ENCODE data around the gene FBN1.

The FBN1 gene

DNA sequence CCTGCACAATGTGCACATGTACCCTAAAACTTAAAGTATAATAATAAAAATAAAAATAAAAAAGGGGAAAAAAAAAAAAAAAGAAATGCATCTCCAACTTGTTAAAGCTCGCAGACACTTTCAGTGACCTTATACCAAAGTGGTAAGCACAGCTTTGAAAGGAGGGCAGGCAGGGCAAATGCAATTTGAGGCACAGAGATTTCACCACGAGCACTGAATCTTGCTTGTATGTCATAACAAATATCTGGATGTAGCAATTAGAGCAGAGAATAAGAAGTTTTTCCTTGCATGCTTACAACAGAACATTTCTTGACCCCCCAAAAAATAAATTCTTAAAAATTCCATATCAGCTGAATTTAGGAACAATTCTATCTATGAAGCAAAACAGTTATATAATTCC is 66.5 kb downstream of the FBN1 start:
- no peak for DNase-seq

DNA sequence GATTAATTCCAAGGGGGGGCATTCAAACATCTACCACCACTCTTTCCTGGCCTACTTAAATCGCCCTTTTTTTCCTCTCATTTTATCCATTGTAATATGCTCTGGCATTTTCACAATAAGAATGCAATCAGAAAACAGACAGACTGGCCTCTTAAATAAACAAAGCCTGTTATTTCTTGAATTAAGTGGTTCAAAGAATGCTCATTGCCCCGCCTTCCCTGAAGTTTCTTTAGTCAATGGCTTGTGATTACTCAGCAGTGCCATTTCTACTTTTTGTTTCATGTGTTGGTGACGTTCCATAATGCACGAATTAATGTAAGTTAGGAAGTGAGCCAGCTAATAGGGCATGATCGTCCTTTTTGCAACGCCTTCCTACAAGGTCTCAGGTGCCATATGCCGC is 68.0 kb downstream of the FBN1 start:
- no peak for DNase-seq

DNA sequence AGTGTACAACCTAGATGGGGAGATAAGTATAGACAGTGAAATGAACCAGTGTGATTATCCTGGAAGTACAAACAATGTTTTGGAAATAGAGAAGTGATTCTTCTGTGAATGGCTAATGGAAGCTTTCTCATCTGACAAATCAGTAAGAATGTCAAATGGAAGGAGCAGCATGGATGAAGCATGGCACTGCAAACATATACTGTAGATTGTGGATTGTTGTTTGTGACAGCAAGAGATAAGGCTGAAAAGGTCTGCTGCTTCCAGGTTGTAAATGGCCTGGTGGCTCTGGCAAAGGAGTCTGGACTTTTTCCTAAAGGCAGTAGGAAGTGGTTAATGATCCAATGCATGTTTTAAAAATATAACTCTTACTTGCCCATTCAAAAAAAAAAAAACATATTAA is 71.3 kb downstream of the FBN1 start:
- DNase-seq, result no peak

GRCh38 chr15:48573780-48574179 is 71.7 kb downstream of the FBN1 start:
- no peak for DNase-seq

- no peak for DNase-seq
These were observed 72.7 kb downstream of the FBN1 start for GRCh38 chr15:48572823-48573222.

DNA sequence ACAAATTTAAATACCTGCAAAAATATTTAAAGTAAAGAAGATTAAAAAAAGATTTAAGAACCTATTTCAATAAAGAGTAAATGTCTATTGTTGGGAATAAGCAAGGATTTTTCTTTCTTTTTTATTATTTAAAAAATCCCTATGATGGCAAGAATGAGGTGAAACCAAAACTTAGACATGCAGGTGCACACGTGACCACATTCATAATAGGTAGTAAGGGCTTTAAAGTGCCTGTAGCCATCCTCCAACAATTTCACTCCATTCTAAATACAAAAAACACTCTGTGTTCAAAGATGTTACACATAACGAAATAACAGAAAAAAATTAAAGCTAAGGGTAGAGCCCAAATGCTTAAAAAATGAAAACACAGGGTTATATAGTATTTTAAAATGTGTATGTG is 74.0 kb downstream of the FBN1 start:
- DNase-seq, result no peak

DNA sequence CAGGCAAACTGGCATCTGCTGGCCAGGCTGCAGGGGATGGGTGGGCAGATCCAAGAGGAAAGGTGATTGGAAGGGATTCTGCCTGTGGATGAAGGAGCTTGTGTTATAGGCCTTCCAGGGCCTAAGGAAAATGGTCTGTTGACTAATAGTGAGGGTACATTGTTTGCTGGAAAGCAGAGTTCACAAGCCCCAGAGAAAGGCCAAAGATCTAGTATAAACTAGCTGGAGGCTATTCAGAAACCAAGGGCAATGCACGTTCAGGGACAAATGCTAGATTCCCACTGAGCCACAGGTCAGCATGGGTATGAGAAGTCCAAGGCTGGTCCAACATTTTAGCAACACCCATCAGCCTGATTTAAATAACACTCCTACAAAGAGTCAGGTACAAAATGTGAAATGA is 74.7 kb downstream of the FBN1 start:
- DNase-seq, result no peak

DNA sequence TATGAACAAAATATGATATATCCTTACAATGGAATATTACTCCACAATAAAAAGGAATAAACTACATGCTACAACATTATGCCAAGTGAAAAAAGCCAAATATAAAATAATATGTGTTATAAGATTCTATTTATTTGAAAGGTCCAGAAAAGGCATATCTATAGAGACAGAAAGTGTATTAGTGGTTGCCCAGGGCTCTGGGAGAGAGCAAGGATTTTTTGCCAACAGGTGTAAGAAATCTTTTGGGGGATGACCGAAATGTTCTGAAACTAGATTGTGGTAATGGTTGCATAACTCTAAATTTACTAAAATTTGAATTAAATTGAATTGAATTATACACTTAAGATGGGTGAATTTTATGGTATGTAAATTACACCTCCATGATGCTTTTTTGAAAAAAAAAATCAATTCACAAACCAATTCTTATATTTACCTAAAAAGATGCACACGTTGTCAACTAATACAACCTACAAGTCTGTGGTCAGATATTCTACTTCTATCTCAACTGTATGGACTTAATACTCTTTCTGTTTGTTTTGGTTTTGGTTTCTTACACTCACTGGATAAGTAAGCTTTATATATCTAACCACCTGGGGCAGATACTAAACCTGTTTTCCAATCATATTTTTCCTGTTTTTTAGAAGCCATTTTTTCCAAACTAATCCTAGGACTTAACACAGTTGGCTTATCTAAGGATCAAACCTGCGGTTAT is 75.8 kb downstream of the FBN1 start:
- no peak for DNase-seq

- DNase-seq, result no peak
These were observed 78.8 kb downstream of the FBN1 start for GRCh38 chr15:48566668-48567067.

DNA sequence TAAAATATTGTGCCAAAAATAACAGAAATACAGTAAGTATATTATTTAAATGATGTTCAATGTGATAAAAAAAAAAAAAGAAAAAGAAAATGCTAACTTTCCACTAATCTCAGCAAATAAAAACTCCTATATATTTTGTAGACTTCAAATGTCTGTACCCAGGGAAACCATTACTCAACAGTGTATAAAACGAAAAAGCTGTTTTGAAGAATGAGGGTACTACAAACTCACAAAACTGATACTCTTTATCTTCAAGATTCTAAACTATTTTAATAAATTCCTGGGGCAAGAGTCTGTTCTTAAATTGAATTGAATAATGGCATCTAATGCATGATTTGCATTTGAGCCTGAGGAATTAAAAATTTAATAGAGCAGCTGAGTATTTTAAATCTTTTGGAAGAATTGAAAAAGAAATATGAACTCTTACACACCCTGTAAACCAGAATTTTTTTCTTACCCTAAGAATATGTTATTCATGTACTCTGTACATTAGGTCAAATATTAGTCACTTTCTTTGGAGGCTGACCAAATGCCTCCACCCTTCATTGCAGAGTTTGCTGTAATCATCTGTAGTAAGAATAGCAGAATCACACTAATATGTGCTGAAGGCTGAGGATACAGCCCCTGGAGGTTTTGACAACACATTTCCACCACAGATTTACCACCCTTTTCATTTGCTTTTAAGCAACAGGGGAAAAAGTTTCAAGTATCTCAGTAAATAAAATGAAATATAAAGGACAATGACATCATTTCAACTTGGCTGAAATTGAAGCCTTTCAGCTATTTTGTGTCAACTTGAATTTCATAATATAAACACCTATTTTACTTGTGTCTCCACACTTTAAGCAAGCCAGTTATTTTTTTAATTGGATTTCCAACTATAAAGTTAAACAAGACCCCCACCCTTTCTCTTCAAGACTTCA is 79.7 kb downstream of the FBN1 start:
- DNase-seq, result no peak

DNA sequence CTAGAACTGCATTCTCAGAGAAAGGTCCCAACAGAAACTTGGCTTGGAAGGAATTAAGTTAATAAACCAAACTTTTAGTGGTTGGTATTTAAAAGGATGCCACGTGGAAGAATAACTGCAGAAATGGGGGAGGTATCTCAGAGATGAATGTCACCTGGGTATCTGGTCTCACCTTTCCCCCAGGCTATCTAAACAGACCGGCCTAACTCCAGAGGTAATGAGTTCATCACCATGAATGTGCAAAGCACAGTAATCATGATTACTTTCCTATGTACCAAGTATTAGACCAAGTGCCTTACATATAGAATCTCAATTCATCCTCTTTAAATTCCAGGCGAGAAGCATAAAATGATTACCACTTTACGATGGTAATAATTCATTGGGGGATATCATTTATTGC is 80.8 kb downstream of the FBN1 start:
- no peak for DNase-seq

DNA sequence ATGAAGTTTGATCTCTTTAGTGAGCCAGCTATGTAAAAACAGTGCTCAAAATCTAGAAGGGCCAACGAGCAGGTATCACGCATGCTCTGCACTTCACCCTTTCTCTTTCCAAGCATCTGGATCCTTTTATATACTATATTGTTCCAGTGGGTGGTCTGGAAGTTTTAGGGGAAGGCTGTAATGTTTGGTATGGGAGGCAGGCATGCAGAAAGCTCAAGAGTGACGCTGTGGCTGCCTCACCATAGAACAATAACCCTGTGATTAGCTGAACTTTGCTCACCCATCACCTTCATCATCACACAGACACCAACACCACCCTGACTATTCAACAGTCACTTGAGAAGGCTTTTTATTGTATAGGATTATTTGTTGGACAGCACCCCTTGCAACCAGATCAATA is 81.6 kb downstream of the FBN1 start:
- DNase-seq, result no peak

DNA sequence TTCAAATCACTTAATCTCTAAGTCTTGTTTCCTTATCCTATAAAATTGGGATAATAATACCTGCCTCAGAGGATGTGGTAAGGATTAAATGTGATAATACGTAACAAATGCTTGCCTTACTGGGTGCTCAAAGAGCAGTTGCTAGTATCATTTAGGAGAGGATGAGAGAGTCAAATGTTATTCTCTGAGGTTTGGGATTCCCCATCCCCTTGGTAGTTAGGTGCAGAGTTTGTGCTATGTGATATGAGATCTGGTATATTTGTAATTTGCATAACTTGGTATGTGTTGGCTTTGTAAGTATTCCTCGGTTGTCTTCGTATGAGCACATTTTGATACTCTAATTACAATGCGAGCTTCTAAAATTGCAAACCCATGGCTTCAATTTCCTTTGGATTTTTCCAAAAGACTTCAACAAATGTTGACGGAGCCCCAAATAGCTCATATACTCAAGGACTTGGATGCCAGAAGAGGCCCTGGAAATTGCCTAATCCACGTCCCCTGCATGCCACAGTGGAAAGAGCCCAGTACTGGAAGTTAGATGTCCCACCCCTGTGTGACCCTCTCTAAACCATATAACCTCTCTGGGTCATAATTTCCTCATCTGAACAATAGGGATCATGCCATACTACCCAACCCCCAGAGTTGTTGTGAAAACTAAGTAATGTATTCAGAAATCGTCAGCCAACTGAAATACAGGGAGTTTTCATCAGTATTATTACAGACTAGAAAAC is 85.0 kb downstream of the FBN1 start:
- DNase-seq, result no peak

- no peak for DNase-seq
These were observed 86.2 kb downstream of the FBN1 start for GRCh38 chr15:48559285-48559684.

GRCh38 chr15:48558226-48558625 is 87.3 kb downstream of the FBN1 start:
- DNase-seq, result no peak

GRCh38 chr15:48557335-48557734 is 88.2 kb downstream of the FBN1 start:
- no peak for DNase-seq

GRCh38 chr15:48556159-48556897 is 89.2 kb downstream of the FBN1 start:
- no peak for DNase-seq

GRCh38 chr15:48555241-48555881 is 90.1 kb downstream of the FBN1 start:
- no peak for DNase-seq

DNA sequence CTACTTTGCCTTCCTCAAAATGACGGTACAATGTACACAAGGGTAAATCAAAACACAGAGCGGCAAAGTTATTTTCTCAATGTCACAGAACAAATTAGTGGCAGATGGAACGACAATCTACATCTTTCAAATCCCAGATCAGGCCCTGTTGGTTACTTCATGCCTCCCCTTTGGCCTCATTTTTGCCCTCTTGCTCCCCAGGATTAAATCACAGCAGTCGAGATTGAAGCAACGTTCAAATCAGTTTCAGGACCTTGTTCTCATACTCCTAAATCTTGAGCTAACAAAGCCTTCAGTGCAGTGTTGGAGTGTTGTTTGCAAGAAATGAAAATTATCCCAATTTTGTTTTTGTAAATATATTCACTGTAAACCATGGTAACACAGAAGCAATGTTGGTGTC is 91.4 kb downstream of the FBN1 start:
- DNase-seq, result no peak

DNA sequence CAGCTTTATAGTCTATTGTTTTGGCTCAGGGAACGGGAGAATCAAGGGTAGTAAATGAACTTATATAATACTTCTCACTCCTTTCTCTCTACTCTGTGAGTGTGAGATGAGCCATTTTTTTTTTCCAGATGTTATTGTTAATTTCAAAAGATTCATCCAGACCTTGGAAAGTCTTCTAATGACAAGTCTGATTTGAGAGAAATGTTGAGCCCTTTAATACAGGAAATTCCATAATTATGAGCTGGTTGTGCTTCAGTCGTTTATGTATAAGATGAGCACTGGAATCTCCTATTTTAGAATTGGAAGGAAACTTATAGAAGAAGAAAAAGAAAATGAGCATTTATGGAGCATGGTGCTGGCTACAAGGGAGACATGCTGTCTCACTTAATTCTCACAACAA is 92.0 kb downstream of the FBN1 start:
- DNase-seq, result no peak

DNA sequence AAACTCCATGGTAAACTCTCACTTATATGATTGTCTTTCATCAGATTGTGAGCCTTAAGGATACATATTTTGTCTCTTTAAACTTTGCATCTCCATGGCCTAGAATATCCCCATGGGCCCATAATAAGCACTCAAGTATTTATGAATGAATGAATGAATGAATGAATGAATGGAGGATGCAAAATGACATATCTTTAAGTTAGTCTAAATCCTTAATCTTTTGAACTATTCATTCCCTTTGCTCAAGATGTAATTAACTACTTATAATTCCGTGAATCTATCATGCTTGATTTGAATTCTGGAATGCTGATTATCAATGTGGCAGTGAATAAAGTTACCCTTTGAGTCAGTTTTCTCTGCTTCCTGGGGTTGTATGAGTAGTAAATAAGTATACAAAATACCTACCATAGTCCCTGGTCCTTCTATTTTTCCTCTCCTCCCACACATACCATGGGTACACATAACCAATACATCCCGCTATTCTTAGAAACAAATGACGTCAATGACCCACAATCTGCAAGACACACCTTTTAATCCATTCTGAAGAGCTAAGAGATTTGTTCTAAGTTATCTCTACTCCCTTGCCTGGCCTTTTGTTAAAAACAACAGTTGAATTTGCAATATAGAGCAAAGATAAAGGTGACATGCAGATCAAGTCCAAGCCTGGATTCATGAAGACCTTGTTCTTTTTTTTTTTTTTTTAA is 94.5 kb downstream of the FBN1 start:
- no peak for DNase-seq

- no peak for DNase-seq
These were observed 97.1 kb downstream of the FBN1 start for GRCh38 chr15:48548455-48548854.

Measured in NCI-H1092 (cell line).